ENCODE measurements around the gene ARHGAP6.

GRCh38 chrX:11374570-11374969, 291.1 kb downstream of the ARHGAP6 start:
- TF ChIP-seq, protein P1, sequence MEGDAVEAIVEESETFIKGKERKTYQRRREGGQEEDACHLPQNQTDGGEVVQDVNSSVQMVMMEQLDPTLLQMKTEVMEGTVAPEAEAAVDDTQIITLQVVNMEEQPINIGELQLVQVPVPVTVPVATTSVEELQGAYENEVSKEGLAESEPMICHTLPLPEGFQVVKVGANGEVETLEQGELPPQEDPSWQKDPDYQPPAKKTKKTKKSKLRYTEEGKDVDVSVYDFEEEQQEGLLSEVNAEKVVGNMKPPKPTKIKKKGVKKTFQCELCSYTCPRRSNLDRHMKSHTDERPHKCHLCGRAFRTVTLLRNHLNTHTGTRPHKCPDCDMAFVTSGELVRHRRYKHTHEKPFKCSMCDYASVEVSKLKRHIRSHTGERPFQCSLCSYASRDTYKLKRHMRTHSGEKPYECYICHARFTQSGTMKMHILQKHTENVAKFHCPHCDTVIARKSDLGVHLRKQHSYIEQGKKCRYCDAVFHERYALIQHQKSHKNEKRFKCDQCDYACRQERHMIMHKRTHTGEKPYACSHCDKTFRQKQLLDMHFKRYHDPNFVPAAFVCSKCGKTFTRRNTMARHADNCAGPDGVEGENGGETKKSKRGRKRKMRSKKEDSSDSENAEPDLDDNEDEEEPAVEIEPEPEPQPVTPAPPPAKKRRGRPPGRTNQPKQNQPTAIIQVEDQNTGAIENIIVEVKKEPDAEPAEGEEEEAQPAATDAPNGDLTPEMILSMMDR (conservative IDR thresholded peaks at IDR 0.05 in 1 of 2, IDR thresholded peaks at IDR 0.05 in 1 of 2; ENCODE audit: extremely low read depth in 1 of 2, insufficient read depth in 1 of 2, low read depth in 1 of 2, low read length in 2 of 2): no peak
- no peak for TF ChIP-seq EZH2 (IDR thresholded peaks at IDR 0.05; ENCODE audit: borderline replicate concordance, low read length)

All from mammary epithelial cell (primary cell).